GM12892 (cell line): ENCODE results near the gene JAZF1.

Experiments used
- DNase-seq: peaks from one replicate; pipeline ENCODE4 v3.0.0; 2011; ENCODE audit not compliant: insufficient read length
- FAIRE-seq: peaks from 2 replicates; lab custom pipeline; 2011; peaks lifted over from hg19 to GRCh38; lab: Jason Lieb, UNC
- POLR2A ChIP-seq: IDR thresholded peaks from 2 replicates; pipeline ENCODE4 v1.6.1; 2011; ENCODE audit warnings: low read depth, low read length, control low read depth
- POLR2AphosphoS5 ChIP-seq: IDR thresholded peaks from 2 replicates; pipeline ENCODE4 v1.6.1; 2011; ENCODE audit warnings: low read depth, low read length, control low read depth
- TAF1 ChIP-seq: IDR thresholded peaks from 2 replicates; pipeline ENCODE4 v1.6.1; 2011; ENCODE audit warnings: low read depth, mild to moderate bottlenecking, control low read depth, low read length, borderline replicate concordance

JAZF1 gene

DNA sequence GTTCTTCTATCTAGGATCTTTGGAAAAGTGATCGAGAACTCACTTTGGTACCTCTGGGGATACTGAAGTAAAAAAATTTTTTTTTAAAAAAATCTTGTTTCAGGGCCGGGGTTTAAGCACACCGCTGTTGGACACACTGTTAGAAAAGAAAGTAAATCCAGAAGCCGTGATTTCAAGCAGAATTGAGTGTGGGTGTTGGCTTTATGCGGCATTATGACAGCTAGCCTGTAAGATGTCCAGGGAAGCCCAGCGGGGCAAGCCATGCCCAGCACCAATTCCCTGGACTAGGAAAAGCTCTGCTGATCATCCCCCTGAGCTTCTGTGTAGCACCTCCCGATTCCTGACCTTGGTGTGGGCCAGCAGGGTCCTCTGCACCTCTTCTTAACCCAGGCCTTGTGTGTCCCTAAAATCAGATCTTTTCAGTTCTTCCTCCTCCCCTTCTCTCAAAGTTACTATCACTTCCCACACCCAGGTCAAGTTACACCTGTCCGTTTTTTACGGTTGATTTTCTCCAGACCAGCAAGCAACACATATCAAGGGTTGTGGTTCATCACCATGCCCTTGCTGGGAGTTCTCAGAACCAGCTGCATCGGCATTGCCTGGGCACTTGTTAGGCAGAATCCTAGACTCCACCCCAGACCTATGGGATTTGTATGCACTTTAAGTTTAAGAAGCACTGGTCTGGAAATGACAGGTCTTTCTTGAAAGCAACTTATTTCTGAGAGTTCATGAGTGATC, 235.4 kb downstream of the JAZF1 start:
- TF ChIP-seq POLR2AphosphoS5 (no peak), POLR2A (no peak), TAF1 (no peak)
- DNase-seq, result no peak
- no peak for FAIRE-seq

DNA sequence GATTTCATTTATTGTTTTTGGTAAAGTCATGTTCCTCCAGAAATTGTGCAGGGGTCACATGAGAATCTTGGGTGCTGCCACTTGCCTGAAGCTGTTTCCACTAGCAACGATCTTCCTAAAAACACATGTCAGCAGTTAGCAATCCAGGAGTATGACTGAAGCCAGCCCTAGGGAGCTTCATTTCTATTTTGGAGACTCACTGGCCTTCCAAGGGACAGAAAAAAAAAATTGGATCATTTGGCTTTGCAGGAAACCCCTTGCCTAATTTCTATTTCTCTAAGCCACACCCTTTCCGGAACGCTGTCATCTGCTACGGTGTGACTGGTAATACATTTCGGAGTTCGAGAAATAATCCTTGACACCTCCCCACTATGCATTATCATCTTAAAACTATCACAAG, 236.0 kb downstream of the JAZF1 start:
- TF ChIP-seq TAF1 (no peak), POLR2AphosphoS5 (no peak), POLR2A (no peak)
- no peak for DNase-seq
- FAIRE-seq, result no peak

DNA sequence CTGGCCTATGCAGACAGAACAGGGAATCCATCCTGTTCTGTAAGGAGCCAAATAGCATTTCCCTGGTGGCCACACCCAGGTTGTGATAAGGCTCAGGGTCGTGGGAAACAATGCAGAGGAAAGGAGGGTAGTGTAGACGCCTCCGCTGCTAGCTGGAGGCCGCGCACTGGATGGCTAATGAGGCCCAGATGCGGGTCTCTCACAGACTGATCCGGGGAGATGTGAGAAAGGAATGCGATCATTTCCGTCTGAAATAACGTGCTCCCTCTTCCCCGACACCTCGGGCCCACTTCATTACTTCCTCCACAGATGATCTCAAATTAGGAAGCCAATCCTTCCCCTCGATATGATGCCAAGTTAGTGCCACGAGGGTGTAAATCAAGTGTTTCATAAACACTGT, 237.4 kb downstream of the JAZF1 start:
- FAIRE-seq, result no peak
- no peak for DNase-seq
- TF ChIP-seq POLR2AphosphoS5 (no peak), POLR2A (no peak), TAF1 (no peak)

DNA sequence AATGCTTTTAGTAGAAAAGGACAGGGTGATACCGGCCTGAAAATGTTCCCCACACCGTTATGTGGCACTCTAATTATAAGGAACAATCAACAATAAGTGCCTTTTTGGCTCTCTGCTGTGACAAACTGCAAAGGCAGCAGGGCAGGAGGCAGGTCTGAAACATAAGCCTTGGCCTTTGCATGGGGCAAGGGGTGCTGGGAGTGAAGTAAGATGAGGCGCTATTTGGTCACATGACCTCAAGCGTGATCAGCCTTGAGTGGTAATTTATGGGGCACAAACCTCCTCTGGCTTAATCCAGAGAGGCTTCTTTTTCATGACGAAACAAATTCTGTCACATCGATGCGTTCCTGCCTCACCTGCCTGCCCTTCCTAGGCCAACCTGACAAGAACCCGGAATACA, 237.9 kb downstream of the JAZF1 start:
- FAIRE-seq (no peak), DNase-seq (no peak)
- no peak for TF ChIP-seq POLR2A
- TF ChIP-seq TAF1, result no peak
- TF ChIP-seq POLR2AphosphoS5, result no peak

DNA sequence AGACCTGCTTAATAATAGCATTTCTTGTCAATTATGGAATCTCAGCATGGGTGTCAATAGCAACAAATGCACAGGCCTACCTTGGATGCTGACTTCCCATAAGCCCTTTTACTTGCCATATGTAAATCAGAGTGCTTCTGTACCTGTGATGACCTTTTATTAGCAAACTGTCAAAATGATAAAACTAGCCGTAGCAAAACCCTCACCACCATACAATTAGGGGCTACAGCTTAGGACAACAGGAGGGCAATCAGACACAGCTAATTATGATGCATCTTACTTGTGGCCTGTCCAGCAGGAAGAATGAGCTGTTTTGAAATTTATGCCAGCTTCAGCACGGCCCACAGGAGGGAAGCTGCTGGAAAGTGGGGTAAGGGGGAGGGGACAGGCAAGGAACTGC, 239.1 kb downstream of the JAZF1 start:
- DNase-seq (no peak), FAIRE-seq (no peak)
- no peak for TF ChIP-seq POLR2AphosphoS5
- TF ChIP-seq TAF1, result no peak
- no peak for TF ChIP-seq POLR2A

DNA sequence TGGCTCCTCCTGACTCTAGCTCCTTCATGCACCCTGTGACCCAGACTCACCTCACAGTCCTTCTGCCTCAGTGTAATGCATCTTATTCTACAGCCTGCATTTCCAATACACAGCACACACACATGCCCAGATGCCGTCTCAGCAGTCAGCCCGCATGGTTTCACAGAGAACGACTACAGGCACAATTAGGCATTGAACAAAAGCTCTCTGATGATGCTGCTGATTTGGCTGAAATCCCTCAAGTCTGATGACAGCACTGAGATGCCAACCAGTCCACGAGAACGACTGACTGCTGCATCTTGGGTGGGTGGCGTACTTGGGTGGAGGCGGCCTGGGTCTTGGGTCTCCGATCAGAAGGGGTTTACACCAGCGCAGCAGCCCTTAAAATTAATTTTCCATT, 240.3 kb downstream of the JAZF1 start:
- TF ChIP-seq TAF1, result no peak
- TF ChIP-seq POLR2AphosphoS5, result no peak
- no peak for TF ChIP-seq POLR2A
- DNase-seq (no peak), FAIRE-seq (no peak)

DNA sequence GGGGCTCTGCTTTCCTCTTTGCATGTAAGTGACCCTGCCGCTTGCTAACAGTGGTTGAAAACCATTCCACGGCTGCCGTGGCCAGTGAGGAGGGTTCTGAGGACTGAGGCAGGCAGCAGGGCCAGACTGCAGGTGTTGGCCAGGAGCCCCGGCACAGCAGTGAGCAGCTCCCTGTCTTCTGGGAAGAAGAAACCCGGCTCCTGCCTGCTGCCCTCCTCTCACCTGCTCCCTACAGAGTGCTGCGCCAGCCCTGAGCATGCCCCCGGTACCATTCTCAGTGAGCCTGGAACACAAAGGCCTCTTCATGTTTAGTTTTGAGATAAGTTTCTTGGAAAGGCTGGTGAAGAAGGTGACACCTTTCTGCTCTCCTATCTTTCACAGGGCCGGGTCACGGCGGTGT, 240.7 kb downstream of the JAZF1 start:
- no peak for FAIRE-seq
- no peak for DNase-seq
- TF ChIP-seq POLR2AphosphoS5, result no peak
- TF ChIP-seq POLR2A, result no peak
- no peak for TF ChIP-seq TAF1

DNA sequence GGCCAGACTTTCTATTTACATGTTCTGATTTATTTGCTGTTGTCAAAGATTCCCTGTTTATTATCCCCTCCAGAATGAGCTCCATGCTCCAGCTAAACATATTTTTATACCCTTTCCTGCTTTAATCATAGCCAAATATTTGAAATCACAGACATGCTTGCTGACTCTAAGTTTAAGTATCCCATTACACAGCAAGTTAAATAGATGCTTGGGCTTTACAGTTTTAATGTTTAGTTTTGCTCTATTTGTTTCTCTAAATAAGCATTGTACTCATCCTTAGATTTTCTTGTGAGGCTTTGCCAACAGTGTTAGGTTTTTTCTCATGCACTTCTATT, 243.9 kb downstream of the JAZF1 start:
- DNase-seq (no peak), FAIRE-seq (no peak)
- TF ChIP-seq POLR2A, result no peak
- no peak for TF ChIP-seq POLR2AphosphoS5
- no peak for TF ChIP-seq TAF1

DNA sequence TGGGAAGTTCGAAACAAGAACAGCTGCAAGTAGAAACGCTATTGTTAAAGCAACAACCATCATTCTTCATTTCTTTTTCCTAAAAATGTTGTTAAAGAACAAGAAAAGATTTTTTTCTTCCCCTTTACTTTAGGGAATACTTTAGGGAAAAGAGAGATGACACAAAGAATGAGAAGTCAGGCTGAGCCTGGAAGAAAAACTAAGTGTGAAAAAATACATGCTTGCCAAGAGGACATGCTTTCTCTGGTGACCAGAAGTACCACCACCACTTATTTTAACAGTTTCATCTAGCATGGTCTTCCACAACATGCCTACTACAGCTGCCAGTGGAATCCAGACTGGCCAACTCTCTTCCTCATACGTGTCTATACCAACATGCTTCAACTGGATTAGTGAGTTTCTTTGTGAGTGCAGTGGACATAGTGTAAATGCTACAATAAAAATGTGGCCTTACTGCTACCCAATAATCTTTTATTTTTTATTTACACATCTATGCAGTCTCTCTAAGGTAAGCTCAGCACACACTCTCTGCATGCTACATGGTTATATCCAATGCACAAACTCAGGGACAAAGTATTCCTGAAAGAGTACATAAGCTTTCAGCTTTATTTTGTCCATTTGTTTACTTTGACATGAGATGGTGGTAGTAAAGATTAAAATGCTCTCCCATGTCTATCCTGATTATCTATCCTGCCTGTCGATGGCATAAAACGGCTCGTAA, 244.4 kb downstream of the JAZF1 start:
- no peak for FAIRE-seq

DNA sequence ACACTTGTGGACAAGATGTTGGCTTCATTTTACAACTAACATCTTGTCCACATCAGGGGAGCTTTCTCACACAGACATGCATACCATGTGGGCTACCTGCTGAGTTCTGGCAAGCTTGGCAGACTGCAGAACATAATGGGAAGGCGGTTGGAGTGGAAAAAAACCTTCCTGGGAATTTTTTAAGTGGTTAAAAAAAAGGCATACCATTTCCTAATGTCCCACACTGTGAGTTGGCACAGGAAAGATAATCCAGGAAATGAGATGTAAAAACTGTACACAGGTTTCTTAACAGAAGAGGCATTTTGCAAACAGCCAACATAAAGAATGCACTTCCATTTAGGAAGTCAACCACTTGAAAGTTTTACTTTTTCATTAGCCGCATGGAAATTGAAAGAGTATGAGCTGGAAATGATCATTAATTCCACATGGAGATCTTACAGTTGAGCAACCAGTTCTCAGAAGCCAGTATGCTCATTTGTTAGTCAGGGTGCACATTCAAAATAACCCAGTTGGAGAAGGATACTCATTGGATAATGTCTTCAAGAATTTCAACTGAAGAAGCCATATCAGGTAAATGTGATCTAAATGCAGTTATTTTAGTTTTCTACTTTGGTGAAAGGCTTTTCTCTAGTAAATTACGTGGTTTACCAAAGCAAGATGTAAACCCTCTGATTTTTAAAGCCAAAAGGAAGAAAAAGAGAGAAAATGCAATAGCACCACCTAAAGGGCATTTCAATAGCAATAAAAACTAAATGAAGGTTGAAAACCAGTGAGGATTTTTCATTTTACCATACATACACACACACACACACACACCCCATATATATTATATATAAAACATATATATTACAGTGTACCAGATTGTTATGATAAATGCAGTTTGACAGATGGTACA, 246.7 kb downstream of the JAZF1 start:
- TF ChIP-seq POLR2AphosphoS5 (no peak), TAF1 (no peak), POLR2A (no peak)
- DNase-seq (no peak), FAIRE-seq (no peak)

More for the DNA sequence above, 244.4 kb downstream of the JAZF1 start:
- DNase-seq, result no peak
- no peak for TF ChIP-seq POLR2A
- TF ChIP-seq TAF1, result no peak
- TF ChIP-seq POLR2AphosphoS5, result no peak

DNA sequence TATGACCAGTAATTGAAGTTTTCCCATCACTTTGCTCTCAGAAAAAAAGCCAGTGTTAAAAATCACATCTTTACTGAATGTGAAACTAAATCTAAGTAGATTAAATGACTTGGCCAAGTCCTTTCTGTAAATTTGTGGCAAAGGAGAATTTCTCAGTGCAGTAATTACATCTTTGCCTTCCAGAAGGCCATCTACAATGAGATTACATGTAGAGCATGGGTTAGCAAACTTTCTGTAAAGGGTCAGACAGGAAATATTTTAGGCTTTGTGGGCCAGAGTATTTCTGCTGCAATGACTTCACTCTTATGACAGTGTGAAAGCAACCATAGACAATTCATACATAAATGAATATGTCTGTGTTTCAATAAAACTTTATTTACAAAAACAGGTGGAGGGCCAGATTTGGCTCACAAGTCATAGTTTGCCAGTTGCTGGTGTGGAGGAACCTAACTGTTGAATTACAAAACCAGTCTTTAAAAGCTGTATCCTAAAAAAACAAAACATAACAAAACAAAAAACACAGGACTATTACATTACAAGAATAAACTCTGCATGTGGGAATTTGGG, 249.6 kb downstream of the JAZF1 start:
- TF ChIP-seq POLR2AphosphoS5 (no peak), TAF1 (no peak), POLR2A (no peak)
- DNase-seq (no peak), FAIRE-seq (no peak)
